CD14-positive monocyte (primary cell): ENCODE measurements around the gene RNU6-9. TPM values are rescaled to one million over a fixed set of nuclear protein-coding genes. Genes with fewer than 3 reads are reported as not detected.

Source experiments
- DNase-seq, 3 donors: peaks; one replicate each; pipeline ENCODE4 v3.0.0-alpha.2; 2011 to 2022
- H2AFZ ChIP-seq: 2 replicates; pipeline ENCODE4 v1.6.0; 2012; ENCODE audit warnings: mild to moderate bottlenecking, low read depth, low read length, inconsistent platforms; ENCODE audit not compliant: insufficient read depth, poor library complexity, severe bottlenecking
- H3K27ac ChIP-seq, 2 donors: 1 replicate in 1 of 2; 2 replicates in 1 of 2; pipeline ENCODE4 v1.5.1; 2012 to 2013; ENCODE audit warnings: low read length in 2 of 2, control low read depth in 1 of 2, inconsistent platforms in 1 of 2, low read depth in 1 of 2, mild to moderate bottlenecking in 1 of 2
- H3K27me3 ChIP-seq, 2 donors: one replicate each; pipeline versions ENCODE4 v1.6.0 to v1.6.1; 2011 to 2013; ENCODE audit warnings: low read length in 2 of 2; ENCODE audit not compliant: control insufficient read depth in 2 of 2, insufficient read depth in 2 of 2
- H3K36me3 ChIP-seq, 2 donors: replicated peaks in 1 of 2; 1 replicate in 1 of 2; 2 replicates in 1 of 2; pipeline versions ENCODE4 v1.5.1 to v1.6.1; 2012 to 2013; ENCODE audit warnings: low read length in 2 of 2, control low read depth in 1 of 2, inconsistent platforms in 1 of 2, mild to moderate bottlenecking in 1 of 2; ENCODE audit not compliant: insufficient read depth in 2 of 2, control insufficient read depth in 1 of 2
- H3K4me1 ChIP-seq, 2 donors: 1 replicate in 1 of 2; 2 replicates in 1 of 2; pipeline versions ENCODE4 v1.5.1 to v1.6.1; 2012 to 2013; ENCODE audit warnings: low read length in 2 of 2, control low read depth in 1 of 2, inconsistent platforms in 1 of 2, mild to moderate bottlenecking in 1 of 2, moderate library complexity in 1 of 2; ENCODE audit not compliant: insufficient read depth in 2 of 2, control insufficient read depth in 1 of 2
- H3K4me2 ChIP-seq: replicated peaks from 2 replicates; pipeline ENCODE3; 2012; ENCODE audit warnings: low read length, moderate library complexity, mild to moderate bottlenecking; ENCODE audit not compliant: poor library complexity, severe bottlenecking; ENCODE audit errors: extremely low read depth
- H3K4me3 ChIP-seq, 3 experiments: fragments of 200-600 bp in 1 of 3; sonication (generic) in 1 of 3; replicated peaks in 1 of 3; 1 replicate in 2 of 3; 2 replicates in 1 of 3; pipeline ENCODE4 v1.5.1; 2011 to 2013; ENCODE audit warnings: low read length in 3 of 3, mild to moderate bottlenecking in 3 of 3, control low read depth in 2 of 3, low read depth in 2 of 3, inconsistent platforms in 1 of 3, moderate library complexity in 1 of 3
- H3K79me2 ChIP-seq: 2 replicates; pipeline ENCODE4 v1.6.0; 2012; ENCODE audit warnings: mild to moderate bottlenecking, control low read depth, inconsistent platforms, low read length, moderate library complexity; ENCODE audit not compliant: insufficient read depth
- H3K9ac ChIP-seq: 2 replicates; pipeline ENCODE4 v1.6.0; 2017; ENCODE audit warnings: low read length, mild to moderate bottlenecking; ENCODE audit not compliant: insufficient read depth, poor library complexity, severe bottlenecking
- H3K9me3 ChIP-seq, 2 donors: replicated peaks in 1 of 2; 1 replicate in 1 of 2; 2 replicates in 1 of 2; pipeline versions ENCODE4 v1.5.1 to v1.6.1; 2012 to 2013; ENCODE audit warnings: low read length in 2 of 2, control low read depth in 1 of 2; ENCODE audit not compliant: control insufficient read depth in 1 of 2, insufficient read depth in 1 of 2
- H4K20me1 ChIP-seq: 2 replicates; pipeline ENCODE4 v1.6.0; 2012; ENCODE audit warnings: mild to moderate bottlenecking, low read length, control low read depth, moderate library complexity; ENCODE audit not compliant: insufficient read depth
- H3K27ac Mint-ChIP-seq, 7 donors: one replicate each; pipeline ENCODE4 v1.8.0; 2020; ENCODE audit warnings: mild to moderate bottlenecking in 7 of 7, mixed read lengths in 7 of 7, moderate library complexity in 6 of 7, inconsistent platforms in 2 of 7
- H3K27me3 Mint-ChIP-seq, 3 donors: one replicate each; pipeline ENCODE4 v1.8.0; 2021 to 2022; ENCODE audit warnings: low read depth in 3 of 3, mild to moderate bottlenecking in 3 of 3, mixed read lengths in 3 of 3, moderate library complexity in 3 of 3, inconsistent platforms in 1 of 3
- H3K36me3 Mint-ChIP-seq, 2 donors: one replicate each; pipeline ENCODE4 v1.8.0; 2020; ENCODE audit warnings: mixed read lengths in 2 of 2, inconsistent platforms in 1 of 2, mild to moderate bottlenecking in 1 of 2
- H3K4me1 Mint-ChIP-seq: one replicate; pipeline ENCODE4 v1.8.0; 2020; ENCODE audit warnings: mild to moderate bottlenecking, mixed read lengths
- H3K4me3 Mint-ChIP-seq, 2 donors: one replicate each; pipeline ENCODE4 v1.8.0; 2020; ENCODE audit warnings: mild to moderate bottlenecking in 2 of 2, mixed read lengths in 2 of 2, moderate library complexity in 1 of 2
- H3K9me3 Mint-ChIP-seq, 7 donors: one replicate each; pipeline ENCODE4 v1.8.0; 2020 to 2022; ENCODE audit warnings: mixed read lengths in 7 of 7, mild to moderate bottlenecking in 6 of 7, moderate library complexity in 6 of 7, inconsistent platforms in 2 of 7
- CTCF ChIP-seq: fragments of 200-600 bp; IDR thresholded peaks from one replicate; pipeline ENCODE4 v1.8.0; 2022; ENCODE audit warnings: antibody characterized with exemption, mild to moderate bottlenecking
- WGBS: methylation state at CpG from one replicate; pipeline ENCODE4 v1.1.5; 2013; ENCODE audit warnings: missing lambda C conversion rate; ENCODE audit not compliant: insufficient coverage; 5-methylcytosine and 5-hydroxymethylcytosine counted together
- intact Hi-C, 2 donors: fragments of 100-400 bp; cut with micrococcal nuclease; formaldehyde crosslinking; loops; one replicate each; pipeline versions ENCODE4 v1.15.0 to v1.15.1; 2023
- polyA plus RNA-seq, 3 donors: library from polyadenylated mRNA; depleted of rRNA in 1 of 3; unstranded in 2 of 3; stranded (reverse) in 1 of 3; fragments of 300-500 nt in 2 of 3; fragments of >200 nt in 1 of 3; fragmentation: Illumina TruSeq in 2 of 3; gene quantifications; 1 replicate in 2 of 3; 2 replicates in 1 of 3; pipeline ENCODE4 v1.2.3, GENCODE V29; 2012 to 2021

Gene RNU6-9
- polyA plus RNA-seq, 3 donors = not detected

- Histone ChIP-seq H3K27ac (no peak overlapping the region), H3K9ac (no peak overlapping the region), H3K79me2 (peaks cover 8% of the 10 kb centered on the region), H3K9me3 (no peaks in the 10 kb centered on the region), H3K4me1 (peaks cover 47 to 62% of the 10 kb centered on the region in 2 donors), H3K36me3 (no peaks in the 10 kb centered on the region), H3K27me3 (peaks cover 23 to 47% of the 10 kb centered on the region in 2 donors), H4K20me1 (peaks cover 9% of the 10 kb centered on the region), H2AFZ (peak overlapping the region; percentile 37), H3K4me3 (peak overlapping the region in 1 of 3 experiments; percentile 55), H3K4me2 (peak overlapping the region; percentile 74)
- peaks cover 0 to 7% (median 3%) of the 10 kb centered on the region in 7 donors for H3K9me3 Mint-ChIP-seq
- H3K36me3 Mint-ChIP-seq = peaks cover 0 to 2% of the 10 kb centered on the region in 2 donors
- peaks cover 45 to 62% (median 56%) of the 10 kb centered on the region in 3 donors for H3K27me3 Mint-ChIP-seq
- DNase-seq = no peak
- no peak for TF ChIP-seq CTCF
- WGBS = 1% methylated on average over 66 of the region's 68 CpGs
- H3K27ac Mint-ChIP-seq = no peak overlapping the region
- intact Hi-C loops = loop anchor here (2.0 to 10.0 kb wide), 4 partner anchors 57 to 325 kb away; partner anchors contain the start of genes ATP5F1D (in 1 of the 2) and MIDN (in 1 of the 2)
- peak overlapping the region in 1 of 2 donors; percentile 63 for H3K4me3 Mint-ChIP-seq
- H3K4me1 Mint-ChIP-seq = peaks cover 35% of the 10 kb centered on the region
These were observed 26.1 kb downstream of the RNU6-9 start for GRCh38 chr19:919199-920050.

GRCh38 chr19:920051-920864 is 27.0 kb downstream of the RNU6-9 start:
- H2AFZ ChIP-seq = peak overlapping the region; percentile 37
- H3K27ac ChIP-seq = no peak overlapping the region
- peaks cover 23 to 47% of the 10 kb centered on the region in 2 donors for H3K27me3 ChIP-seq
- intact Hi-C loops = loop anchor here (2.0 to 10.0 kb wide), 3 partner anchors 57 to 325 kb away; partner anchors contain the start of genes ATP5F1D (in 1 of the 2) and MIDN (in 1 of the 2)
- H3K9me3 Mint-ChIP-seq = peaks cover 0 to 7% (median 3%) of the 10 kb centered on the region in 7 donors
- peak overlapping the region; percentile 39 to 86 for H3K4me3 Mint-ChIP-seq
- H3K9me3 ChIP-seq = no peaks in the 10 kb centered on the region
- WGBS = under 1% methylated on average over 70 of the region's 84 CpGs
- no peaks in the 10 kb centered on the region for H3K36me3 ChIP-seq
- peaks cover 30% of the 10 kb centered on the region for H3K4me1 Mint-ChIP-seq
- peaks cover 9% of the 10 kb centered on the region for H4K20me1 ChIP-seq
- H3K36me3 Mint-ChIP-seq = peaks cover 0 to 2% of the 10 kb centered on the region in 2 donors
- H3K27ac Mint-ChIP-seq = no peak overlapping the region
- H3K4me2 ChIP-seq = peak overlapping the region; percentile 74
- peaks cover 48 to 61% of the 10 kb centered on the region in 2 donors for H3K4me1 ChIP-seq
- H3K4me3 ChIP-seq = peak overlapping the region in 1 of 3 experiments; percentile 55
- peaks cover 45 to 62% (median 56%) of the 10 kb centered on the region in 3 donors for H3K27me3 Mint-ChIP-seq
- peak overlapping the region; percentile 8 for H3K9ac ChIP-seq
- TF ChIP-seq CTCF = no peak
- peak in 2 of 3 donors; percentile 28 to 38 for DNase-seq
- peaks cover 16% of the 10 kb centered on the region for H3K79me2 ChIP-seq
